GM18505 (cell line): ENCODE data around the gene APBA3.
"Not testable (repeated sequence)": the region's sequence is repeated elsewhere in the genome, so short reads cannot be mapped to it uniquely, and the experiment has no call there.

Experiments used
- ATAC-seq: cut with Tn5 transposase; IDR thresholded peaks from one replicate; pipeline ENCODE4 v1.9.1; 2021; ENCODE audit not compliant: unreplicated experiment
- POLR2A ChIP-seq: IDR thresholded peaks from 4 replicates; pipeline ENCODE4 v1.6.1; 2011; ENCODE audit warnings: borderline replicate concordance; ENCODE audit not compliant: insufficient read depth, insufficient read length; ENCODE audit errors: extremely low read depth

Gene APBA3

DNA sequence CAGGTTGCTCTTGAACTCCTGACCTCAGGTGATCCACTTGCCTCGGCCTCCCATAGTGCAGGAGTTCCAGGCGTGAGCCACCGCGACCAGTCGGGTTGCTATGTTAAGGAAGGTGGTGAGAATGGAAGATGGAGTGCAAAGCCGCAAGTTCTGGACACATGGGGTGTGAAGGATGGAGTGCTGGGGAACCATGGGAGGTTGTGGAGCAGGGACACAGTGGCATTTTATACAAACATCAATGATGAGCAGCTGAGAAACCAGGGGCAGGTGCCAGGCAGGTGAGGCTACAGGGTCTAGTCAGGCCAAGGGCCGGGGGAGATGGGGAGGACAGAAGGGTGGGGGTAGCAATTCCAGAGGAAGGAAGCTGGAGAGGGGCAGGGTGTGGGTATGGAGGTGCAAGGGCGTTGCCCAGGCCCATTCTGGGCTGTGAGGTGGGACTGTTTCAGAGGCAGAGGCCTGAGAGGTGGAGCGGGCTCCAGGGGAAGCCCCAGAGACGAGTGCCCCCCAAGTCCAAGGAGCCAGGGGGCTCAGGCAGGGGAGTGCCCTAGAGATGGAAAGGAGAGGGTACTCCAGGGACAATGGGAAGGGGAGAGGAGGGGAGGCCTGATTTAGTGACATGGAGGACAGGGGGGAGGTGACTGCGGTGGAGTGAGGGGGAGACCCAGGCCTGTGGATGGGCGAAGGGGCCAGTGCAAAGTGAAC, 12.5 kb upstream of the APBA3 start:
- ATAC-seq: no peak
- TF ChIP-seq POLR2A: no peak

DNA sequence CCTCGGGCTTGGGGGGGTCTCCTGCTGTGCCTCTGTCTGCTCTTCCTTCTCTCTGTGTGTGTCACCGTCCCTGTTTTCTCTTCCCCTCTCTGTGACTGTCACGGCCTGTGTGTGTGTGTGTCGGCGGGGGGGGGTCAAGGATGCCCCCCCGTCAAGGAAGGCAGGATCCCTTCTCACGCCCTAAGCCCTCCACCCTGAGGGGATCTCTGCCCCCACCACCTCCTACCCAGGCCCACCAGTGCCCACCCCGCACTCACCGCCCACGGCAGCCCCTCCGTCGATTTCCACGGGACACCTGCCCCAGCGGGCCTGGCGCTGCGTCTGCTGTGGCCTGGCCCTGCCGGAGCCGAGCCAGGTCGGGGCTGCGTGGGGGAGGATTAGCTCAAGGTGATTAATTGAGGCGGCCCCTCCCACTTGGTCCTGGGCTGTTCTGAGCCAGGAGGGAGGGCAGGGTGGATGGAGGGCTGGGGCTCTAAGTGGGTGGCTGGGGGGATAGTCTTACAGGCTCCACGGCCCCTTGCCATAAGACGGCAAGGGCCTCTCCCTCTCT, 10.5 kb upstream of the APBA3 start, which contains the start of gene RAX2:
RAX2 (minus strand) TSS at position 323 of the 550 bp plus-strand sequence. CDS start 486 bp downstream, outside the sequence.
- no peak for TF ChIP-seq POLR2A
- no peak for ATAC-seq

DNA sequence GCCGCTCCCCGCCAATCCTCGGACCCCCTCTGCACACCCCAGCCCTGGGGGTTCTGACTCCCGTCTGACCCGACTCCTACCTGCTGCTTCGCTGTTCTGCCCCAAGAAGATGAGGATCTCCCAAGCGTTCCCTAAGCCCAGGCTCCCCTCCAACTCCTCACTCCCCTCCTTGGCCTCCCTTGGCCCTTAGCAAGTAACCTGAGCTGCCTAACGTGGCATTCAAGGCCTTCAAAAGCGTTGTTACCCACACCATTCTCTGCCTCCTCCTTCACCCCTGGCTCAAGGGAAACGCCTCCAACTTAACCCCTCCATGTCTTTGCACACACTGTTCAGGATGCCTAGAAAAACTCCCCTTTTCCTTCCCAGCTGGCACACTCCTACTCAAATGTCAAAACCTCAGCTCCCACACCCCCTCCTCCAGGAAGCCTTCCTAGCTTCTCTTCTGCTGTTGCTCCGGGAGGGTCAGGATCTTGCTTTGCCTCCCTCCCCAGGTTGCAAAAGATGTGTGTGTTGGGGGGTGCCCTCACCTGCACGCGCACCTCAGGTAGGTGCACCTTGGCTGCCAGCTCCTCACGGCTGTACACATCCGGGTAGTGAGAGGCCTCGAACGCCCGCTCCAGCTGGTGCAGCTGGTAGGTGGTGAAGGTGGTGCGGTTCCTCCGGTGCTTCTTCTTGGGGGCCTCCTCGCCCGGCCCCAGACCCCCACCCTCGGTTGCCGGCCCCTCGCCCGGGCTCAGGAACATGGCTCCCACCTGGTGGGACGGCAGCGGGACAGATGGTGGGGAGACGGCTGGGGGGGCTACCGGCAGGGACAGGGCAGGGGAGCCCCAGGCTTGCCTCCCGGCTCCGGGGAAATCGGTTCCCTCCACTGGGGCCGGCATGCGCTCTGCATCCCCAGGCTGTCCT, 9.8 kb upstream of the APBA3 start:
- no peak for ATAC-seq
- TF ChIP-seq POLR2A: no peak

DNA sequence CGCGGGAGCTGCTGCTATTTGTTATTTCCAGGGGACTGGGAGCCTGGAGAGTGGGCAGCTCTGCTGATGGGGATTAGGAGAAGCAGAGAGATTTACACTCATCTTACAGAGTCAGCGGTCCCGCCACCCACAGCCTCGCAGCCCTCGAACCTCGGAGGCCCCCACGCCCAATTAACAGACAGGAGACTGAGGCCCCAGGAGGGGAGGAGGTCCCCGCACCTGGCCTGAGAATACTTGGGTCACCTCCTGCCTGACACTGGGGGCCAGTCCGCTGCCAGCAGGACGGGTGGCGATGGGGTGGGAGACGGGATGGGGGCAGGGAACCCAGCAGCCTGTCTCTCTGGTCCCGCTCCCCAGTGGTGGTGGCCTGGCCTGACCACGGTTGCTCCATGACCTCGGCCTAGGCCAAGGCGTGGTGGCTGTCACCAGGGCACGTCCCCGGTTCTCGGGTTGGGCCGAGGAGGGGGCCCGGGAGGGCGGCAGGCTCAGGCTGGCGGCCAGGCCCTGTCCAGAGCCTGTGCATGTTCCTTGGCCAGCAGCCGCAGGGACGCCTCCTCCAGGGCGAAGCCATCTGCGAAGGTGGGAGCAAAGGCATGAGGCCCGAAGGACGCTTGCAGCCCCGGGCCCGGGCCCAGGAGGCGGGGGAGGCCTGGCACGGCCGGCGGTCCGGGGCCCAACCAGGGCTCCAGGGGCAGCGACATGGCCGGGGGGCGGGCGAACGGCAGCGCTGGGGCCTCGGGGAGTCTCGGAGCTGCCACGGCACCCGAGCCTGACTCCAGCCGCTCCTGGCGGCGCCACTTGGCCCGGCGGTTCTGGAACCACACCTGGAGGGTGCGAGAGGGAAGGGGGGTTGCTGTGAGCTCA, 8.9 kb upstream of the APBA3 start:
- ATAC-seq: no peak
- TF ChIP-seq POLR2A: no peak

DNA sequence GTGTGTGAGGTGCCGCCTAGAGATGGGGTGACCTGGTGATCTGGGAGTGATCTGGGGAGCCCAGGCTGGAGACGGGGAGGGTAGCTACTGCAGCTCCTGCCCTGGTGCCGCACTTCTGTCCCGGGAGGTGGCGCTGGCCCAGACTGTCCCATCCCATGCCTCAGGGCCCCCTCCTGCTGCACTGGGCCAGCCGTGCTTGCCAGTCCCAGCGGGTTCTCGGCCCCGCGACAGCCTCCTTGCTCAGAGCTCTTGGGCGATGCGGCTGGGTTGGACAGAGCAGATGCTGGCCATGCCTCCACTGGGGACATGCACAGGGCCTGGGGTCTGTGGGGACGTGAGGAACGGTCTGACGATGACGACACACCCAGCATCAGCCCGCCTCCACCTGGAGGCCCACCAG, 8.0 kb upstream of the APBA3 start:
- no peak for TF ChIP-seq POLR2A
- no peak for ATAC-seq

DNA sequence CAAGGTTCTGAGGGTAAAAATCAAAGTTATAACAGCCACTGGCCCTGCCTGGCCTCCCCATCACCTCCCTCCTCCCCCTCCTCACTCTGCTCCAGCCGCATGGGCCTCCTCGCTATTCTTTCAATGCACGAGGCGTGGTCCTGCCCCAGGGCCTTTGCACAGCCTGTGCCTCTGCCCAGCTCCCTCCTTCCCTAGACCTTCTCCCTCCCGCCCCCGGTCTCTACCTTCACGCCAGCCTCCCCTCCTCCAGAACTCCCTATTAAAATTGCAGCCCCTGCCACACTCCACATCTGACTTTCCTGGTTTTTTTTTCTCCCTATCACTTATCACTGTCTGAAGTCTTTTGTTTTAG, 7.2 kb upstream of the APBA3 start:
- no peak for ATAC-seq
- no peak for TF ChIP-seq POLR2A

DNA sequence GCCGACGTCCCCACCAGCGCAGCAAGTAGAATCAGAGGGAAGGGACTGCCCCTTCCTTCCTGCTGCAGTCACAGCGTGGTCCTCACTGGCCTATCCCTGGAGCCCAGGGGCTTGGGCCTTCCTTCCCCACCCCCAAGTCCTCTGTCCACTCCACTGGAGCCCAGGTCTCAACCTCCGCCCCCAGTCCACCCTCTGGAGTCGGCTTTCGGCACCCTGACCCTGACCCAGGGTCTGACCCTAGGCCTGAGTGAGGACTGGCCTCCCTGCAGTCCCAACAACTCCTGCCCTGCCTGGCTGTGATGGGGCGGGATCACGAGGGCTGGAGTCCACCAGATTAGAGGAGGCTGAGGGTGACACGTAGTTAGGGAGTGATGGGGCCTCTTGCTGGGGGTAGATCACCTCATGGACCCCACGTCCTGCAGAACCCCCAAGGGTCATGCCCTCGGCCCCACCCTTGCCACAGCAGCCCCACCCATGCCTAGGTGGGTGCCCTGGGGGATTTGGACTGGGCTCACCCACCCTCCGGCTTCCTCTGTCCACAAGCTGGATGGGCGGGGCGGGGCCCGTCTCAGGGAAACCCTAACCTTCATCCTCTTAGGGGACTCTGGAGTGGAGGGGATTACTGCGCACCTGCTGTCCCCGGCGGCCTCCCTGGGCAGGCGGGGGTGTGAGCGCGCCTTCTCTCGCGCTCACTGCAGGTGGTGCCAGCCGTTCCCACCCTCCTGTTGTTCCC, 6.7 kb upstream of the APBA3 start:
- TF ChIP-seq POLR2A: no peak
- no peak for ATAC-seq

DNA sequence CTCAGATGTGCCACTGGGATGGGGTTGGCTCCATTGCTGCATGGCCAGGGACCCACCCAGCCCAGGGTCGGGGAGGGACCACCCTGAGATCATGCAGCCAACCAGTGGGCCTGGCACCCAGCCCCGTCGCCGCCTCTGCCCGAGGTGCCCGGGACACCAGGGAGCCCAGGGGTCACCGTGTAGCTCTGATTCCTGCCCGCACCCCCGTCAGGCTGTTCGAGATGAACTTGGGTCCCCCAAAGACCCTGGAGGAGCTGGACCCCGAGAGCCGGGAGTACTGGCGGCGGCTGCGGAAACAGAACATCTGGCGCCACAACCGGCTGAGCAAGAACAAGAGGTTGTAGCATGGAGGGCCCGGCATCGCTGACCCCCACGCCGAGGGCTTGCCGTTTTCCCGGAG, 5.6 kb upstream of the APBA3 start:
- TF ChIP-seq POLR2A: no peak
- ATAC-seq: no peak

DNA sequence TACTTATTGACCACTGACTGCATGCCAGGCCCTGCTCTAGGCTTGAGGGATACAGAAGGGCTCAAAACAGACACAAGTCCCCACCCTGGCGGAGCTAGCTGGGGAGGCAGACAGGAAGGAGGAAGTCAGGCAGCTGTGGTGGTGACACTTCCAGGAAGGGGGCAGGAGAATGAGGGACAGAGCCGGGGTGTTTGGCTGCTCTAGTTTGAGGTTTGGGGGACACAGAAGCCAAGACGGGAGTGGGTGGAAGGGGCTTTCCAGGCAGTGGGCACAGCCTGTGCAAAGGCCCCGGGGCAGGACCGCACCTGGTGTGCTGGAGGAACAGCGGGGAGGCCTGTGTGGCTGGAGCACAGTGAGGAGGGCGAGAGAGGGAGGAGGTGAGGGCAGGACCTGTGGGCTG, 5.0 kb upstream of the APBA3 start:
- TF ChIP-seq POLR2A: no peak

DNA sequence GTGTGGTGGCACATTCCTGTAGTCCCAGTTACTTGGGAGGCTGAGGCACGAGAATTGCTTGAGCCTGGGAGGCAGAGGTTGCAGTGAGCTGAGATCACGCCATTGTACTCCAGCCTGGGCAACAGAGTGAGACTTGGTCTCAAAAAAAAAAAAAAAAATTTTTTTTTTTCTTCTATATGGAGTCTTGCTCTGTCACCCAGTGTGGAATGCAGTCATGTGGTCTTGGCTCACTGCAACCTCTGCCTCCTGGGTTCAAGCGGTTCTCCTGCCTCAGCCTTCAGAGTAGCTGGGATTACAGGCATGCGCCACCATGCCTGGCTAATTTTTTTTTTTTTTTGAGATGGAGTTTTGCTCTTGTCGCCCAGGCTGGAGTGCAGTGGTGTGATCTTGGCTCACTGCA, 4.3 kb upstream of the APBA3 start:
- ATAC-seq: not testable (repeated sequence)

More for the DNA sequence above, 5.0 kb upstream of the APBA3 start:
- ATAC-seq: no peak

DNA sequence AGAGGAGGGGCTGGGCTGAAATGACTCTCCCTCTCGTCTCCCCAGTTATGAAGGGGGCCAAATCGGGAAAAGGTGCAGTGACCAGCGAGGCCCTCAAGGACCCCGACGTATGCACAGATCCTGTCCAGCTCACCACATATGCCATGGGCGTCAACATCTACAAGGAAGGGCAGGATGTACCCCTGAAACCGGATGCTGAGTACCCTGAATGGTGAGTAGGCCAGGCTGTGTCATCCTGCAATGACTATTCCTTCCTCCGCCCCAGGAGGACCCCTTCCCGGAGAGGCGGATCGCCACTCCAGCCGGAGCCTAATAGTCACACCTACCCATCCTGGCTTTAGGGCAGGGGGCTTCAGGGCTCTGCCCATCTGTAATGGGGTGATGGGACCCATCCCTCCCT, 3.6 kb upstream of the APBA3 start:
- TF ChIP-seq POLR2A: no peak
- no peak for ATAC-seq
